HTERT RPE-1 (cell line): ENCODE data around the gene MPZL1.

Experiments
- in situ Hi-C: fragments of 300-500 bp; cut with MboI; formaldehyde crosslinking; loops from 4 replicates; pipeline ENCODE4 v1.14.3; 2020; ENCODE audit warnings: low sequenced_read_pairs

Gene MPZL1

GRCh38 chr1:167776151-167776550 lies 54.4 kb downstream of the MPZL1 start:
- in situ Hi-C loops: no loop called here

GRCh38 chr1:167776616-167777268 lies 55.0 kb downstream of the MPZL1 start:
- in situ Hi-C loops: no loop called here

GRCh38 chr1:167777269-167777650 lies 55.5 kb downstream of the MPZL1 start:
- in situ Hi-C loops: no loop called here

DNA sequence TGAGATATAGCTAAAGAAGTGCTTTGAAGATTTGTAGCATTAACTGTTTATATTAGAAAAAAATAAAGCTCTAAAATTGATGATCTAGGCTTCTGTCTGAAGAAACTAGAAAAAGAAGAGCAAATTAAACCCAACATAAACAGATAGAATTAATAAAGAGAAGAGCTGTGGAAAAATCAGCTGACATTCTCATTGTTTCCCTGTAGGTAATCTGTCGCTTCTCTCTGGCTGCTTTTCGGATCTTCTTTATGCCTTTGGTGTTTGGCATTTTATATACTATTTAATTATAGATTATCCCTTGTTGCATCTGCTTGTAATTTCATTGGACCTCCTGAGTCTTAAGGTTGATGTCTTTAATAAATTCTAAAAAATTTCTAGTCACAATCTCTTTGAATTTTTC lies 59.8 kb downstream of the MPZL1 start:
- in situ Hi-C loops: no loop called here

GRCh38 chr1:167782946-167783345 lies 61.2 kb downstream of the MPZL1 start:
- in situ Hi-C loops: no loop called here

DNA sequence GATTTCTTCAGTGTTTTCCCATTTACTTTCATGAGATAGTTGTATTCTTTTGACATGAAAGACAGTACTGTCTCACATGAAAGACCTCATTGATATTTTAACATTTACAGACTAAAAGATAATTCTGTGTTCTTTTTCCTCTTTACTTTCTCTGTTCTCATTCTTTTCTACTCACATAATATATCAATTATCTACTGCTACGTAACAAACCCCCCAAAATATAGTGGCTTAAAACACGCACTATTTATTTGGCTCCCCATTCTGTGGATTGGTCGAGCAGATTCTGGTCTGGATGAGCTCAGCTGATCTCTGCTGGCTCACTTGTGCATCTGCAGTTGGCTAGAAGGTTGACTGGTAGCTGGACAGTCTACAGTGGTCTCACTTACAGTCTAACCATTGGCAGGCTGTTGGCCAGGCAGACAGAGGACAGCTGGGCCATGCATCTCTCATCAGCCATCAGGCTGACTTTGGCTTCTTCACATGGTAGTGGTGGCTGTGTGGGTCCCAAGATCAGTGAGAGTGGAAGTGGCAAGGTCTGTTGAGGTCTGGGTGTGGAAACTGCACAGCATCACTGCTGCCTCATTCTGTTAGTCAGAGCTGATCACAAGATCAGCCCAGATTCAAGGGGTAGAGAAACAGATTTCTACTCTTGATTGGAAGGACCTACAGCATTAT lies 63.2 kb downstream of the MPZL1 start:
- in situ Hi-C loops: no loop called here

GRCh38 chr1:167786502-167786901 lies 64.7 kb downstream of the MPZL1 start:
- in situ Hi-C loops: no loop called here

DNA sequence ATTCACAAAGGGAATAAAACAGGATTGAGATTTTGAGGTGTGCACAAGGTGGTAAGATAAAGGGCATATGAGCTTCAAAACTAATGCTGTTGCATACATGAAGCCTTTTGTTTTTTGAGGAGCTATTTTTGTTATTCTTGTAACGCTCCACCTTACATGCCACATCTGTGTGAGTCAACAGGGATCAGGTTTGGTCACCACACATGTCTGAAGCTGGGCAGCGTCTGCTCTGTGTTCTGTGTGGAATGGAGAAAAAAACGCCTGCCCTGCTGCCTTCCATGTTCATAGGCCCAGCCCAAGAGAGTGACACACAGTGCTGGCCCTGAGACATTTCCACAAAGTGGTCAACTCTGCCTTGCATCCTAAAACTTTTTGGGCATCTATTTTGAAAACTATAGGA lies 67.7 kb downstream of the MPZL1 start:
- in situ Hi-C loops: no loop called here

GRCh38 chr1:167790117-167790516 lies 68.3 kb downstream of the MPZL1 start:
- in situ Hi-C loops: no loop called here

GRCh38 chr1:167791281-167792187 lies 69.8 kb downstream of the MPZL1 start:
- in situ Hi-C loops: no loop called here

DNA sequence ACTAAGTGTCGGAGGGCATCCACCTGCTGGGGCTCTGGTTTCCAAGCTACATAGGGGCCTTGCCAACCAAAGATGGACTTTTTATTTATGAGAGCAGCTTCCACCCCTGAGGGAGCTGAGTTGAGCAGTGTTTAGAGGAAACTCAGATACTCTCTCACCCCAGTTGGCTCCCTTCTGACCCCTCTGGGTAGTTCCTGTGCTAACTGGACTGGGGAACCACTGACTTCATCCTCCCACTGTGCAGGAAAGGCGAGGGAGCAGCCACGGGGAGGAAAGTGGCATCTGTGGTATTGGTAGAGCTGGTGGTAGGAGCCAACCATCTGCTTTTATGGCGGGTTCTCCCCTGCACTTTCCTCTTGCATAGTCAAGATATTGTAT lies 70.4 kb downstream of the MPZL1 start:
- in situ Hi-C loops: no loop called here

DNA sequence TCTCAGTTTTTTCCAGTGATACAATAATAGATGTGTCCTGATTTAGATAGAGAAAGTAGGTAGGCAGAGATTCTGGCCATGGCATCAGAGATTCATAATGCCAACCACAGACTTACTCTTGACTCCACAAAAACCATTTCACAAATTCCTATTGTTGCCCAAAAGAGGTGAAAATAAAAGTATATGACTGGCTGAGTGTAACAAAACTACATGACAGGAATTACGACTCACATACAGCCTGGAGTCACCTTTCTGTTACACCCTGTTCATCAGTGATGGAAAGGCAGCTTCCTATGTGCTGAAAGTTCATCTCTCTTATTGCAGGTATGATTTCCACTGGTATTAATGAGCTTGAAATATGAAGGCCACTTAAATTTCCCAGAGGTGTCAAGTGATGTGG lies 72.3 kb downstream of the MPZL1 start:
- in situ Hi-C loops: no loop called here

DNA sequence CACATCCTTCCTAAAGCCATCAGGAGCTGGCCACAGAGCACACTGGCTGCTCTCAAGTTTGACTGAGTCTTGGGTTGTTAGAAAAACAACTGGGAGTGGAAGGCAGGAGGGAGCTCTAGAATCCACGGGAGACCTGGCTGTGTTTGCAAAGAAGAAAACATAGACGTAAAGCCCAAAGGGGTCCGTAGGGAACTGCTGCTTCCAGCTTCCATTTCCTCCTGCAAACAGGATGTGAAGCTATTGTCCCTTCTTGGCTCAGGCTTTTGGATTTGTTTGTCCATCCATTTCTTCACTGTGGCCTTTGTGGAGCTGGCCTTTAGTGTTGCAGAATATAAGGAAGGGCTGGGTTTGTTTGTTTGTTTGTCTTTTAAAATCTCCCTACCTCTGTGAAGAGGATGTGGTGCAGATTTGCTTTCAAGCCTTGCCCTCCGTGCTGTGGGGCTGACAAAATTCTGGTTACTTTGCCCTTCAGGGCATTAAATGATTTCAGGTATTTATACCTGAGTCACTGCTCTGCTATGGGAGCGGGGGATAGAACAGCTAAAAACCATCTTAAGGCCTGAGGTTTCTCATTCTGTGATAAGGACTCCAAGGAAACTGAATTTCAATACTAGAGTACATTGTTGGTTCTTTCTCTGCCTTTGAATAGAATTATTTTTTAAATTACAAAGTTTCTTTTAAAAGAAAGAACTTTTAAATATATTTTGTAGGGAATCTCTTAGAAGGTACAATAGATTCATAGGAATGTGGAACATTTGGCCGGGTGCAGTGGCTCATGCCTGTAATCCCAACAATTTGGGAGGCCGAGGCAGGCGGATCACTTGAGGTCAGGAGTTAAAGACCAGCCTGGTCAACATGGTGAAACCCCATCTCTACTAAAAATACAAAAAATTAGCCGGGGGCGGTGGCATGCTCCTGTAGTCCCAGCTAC lies 74.3 kb downstream of the MPZL1 start:
- in situ Hi-C loops: no loop called here

DNA sequence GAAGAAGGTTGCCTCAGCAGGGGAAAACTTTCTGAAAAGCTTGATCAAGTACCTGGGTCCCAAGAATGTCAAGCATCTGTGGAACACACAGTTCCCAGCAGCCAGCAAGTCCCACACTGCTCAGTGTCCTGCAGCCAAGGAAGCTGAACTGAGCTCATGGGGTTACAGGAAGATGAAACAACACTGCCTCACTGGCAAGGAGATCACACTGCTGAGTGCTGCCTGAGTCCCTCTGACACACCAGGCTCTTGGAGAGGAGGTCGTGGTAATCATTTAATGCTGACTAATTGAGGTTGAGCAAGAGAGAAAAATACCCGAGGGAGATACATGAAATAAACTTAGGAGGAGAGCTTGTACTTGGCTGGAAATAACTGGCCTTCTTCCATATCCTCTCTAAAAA lies 75.2 kb downstream of the MPZL1 start:
- in situ Hi-C loops: no loop called here

DNA sequence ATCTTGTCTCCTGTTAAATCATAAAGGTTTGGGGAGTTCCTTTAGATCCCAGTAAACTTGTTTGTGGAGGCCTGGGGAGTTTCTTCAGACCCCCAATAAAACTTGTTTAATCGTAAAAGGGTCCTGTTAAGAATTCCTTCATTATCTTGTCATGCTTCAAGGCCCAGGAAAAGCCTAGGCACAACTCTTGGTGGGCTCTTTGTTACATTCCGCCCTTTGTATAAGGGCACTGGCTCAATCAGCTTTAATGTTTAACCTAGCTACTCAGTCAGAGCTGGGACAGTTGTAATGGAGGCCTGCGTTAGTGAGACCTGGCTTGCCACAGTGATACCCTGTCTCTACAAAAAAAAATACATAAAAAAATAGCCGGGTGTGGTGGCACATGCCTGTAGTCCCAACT lies 77.2 kb downstream of the MPZL1 start:
- in situ Hi-C loops: no loop called here

- in situ Hi-C loops: no loop called here
Observed at GRCh38 chr1:167799747-167800146, 78.0 kb downstream of the MPZL1 start.

- in situ Hi-C loops: no loop called here
Observed at GRCh38 chr1:167800251-167800650, 78.5 kb downstream of the MPZL1 start.

- in situ Hi-C loops: no loop called here
Observed at GRCh38 chr1:167802235-167802634, 80.5 kb downstream of the MPZL1 start.

DNA sequence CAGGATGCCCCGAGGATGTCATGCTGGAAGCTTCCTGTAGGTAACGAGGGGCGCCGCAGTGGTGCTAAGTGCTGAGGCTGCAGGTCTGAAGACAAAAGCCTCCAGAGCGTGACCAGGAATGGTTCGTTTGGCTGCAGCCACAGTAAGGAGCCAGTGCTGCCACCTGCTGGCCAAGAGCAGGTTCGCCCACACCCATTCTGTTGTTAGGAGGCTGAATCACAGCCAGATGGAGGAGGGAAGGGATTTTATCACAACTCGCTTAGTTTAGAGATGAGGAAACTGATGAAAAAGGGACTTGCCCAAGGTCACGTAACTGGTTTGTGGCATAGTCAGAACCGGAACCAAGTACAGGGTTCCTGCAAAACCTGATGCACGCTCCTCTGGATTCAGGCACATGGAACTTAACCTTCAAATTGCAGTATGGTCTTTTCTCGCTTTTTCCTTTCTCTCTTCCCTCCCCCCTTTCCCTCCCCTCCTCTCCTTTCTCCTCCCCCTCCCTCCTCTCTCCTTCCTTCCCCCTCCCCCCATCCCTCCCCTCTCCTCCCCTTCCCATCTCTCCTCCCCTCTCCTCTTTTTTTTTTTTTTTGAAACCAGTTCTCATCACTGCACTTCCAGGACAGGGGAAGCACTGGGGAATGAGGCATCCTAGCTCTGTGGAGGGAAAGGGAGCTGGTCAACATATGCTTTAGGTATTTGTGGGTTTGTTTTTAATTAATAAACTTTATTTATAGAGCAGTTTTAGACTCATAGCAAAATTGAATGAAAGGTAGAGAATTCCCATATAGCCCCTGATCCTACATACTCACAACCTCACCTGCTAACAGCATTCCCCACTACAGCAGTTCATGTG lies 81.8 kb downstream of the MPZL1 start:
- in situ Hi-C loops: no loop called here

DNA sequence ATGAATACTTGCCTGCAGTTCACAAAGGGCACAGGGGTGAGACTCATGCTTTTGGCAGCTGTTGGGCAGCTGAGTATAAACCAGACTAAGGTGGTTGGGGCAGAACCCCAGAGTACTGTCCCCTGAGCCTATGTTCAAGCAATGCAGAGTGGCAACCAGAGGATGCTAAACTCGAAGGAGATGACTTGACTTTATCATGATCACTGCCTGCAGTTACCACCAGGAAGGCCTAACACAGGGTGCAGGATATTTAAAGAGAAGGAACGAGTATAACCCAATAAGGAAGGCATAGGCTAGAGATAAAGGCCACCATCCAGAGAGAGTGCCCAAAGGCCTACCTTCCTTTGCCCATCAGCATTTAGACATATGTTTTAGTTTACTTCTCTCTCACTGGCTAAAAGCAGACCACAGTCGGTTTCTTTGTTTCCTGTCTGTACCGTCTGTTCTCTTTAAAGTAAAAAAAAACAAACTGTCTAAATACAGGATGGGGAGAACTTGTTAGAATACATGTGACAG lies 83.3 kb downstream of the MPZL1 start:
- in situ Hi-C loops: no loop called here
